Right lobe of liver (tissue), 4 donors: ENCODE measurements around the gene EPHB6.

ENCODE experiments used
- POLR2A ChIP-seq: fragments of 450-650 bp; IDR thresholded peaks from one replicate; pipeline ENCODE4 v1.6.1; 2017; ENCODE audit warnings: antibody characterized with exemption, mild to moderate bottlenecking
- TF ChIP-seq, protein P1 (sequence below), 4 donors: fragments of 200-600 bp in 3 of 4; fragments of 450-650 bp in 1 of 4; IDR thresholded peaks; one replicate each; pipeline versions ENCODE4 v1.5.1 to v1.8.0; 2016 to 2022; ENCODE audit warnings: antibody characterized with exemption in 4 of 4, mild to moderate bottlenecking in 2 of 4
- donor health status: DM: no; HTN: no; CAD: no.
- donor health status: DM: no; HTN: no; CAD: no.
- donor health status: DM: no; HTN: yes; CAD: no.

DNA sequence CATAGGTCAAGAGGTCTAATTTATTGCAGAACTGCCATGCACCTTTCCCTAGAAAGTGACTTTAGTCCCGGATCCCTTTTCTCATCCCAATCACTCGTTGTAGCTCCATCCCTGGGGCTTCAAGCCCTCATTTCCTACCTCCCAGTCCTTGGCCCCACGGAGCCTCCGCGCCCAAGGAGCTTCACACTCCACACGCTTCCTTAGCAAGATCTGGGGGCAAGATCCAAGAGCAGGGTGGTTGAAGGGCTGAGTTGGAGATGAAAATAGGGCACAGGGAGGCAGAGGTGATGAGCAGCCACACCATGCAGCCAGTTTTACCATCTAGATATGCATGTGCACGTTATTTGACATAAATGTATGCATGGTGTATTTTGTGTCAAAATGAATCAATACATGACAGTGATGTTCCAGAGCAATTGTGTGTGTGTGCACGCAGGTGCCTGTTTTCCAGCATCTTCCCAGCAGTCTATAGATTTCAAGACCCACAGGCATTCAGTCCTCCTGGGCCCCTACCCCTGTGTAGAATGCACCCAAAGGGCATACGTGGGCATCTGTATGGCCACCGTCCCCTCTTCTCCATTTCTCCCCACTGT, 36.7 kb downstream of the EPHB6 start:
- TF ChIP-seq, protein P1, sequence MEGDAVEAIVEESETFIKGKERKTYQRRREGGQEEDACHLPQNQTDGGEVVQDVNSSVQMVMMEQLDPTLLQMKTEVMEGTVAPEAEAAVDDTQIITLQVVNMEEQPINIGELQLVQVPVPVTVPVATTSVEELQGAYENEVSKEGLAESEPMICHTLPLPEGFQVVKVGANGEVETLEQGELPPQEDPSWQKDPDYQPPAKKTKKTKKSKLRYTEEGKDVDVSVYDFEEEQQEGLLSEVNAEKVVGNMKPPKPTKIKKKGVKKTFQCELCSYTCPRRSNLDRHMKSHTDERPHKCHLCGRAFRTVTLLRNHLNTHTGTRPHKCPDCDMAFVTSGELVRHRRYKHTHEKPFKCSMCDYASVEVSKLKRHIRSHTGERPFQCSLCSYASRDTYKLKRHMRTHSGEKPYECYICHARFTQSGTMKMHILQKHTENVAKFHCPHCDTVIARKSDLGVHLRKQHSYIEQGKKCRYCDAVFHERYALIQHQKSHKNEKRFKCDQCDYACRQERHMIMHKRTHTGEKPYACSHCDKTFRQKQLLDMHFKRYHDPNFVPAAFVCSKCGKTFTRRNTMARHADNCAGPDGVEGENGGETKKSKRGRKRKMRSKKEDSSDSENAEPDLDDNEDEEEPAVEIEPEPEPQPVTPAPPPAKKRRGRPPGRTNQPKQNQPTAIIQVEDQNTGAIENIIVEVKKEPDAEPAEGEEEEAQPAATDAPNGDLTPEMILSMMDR (IDR thresholded peaks at IDR 0.05) = no peak
- no peak for TF ChIP-seq POLR2A
